Stimulated activated CD8-positive, alpha-beta memory T cell treated with anti-CD3 and anti-CD28 coated beads, Interleukin-4, amount 100 ng/mL, for 48 hours (primary cell): ENCODE measurements around the gene APBB2.
A peak's percentile ranks its signal among the peaks of the same experiment; 100 is the strongest.

Experiments
- DNase-seq: peaks from one replicate; pipeline ENCODE4 v3.0.0-alpha.2; 2020

Gene APBB2

GRCh38 chr4:40881851-40882250, 332.5 kb downstream of the APBB2 start:
- no peak for DNase-seq

- DNase-seq, result no peak
Measured at GRCh38 chr4:40881096-40881495, 333.2 kb downstream of the APBB2 start.

- no peak for DNase-seq
Measured at GRCh38 chr4:40878548-40879055, 335.7 kb downstream of the APBB2 start.

- DNase-seq, result no peak
Measured at GRCh38 chr4:40877081-40877480, 337.3 kb downstream of the APBB2 start.

- DNase-seq, result no peak
Measured at GRCh38 chr4:40875507-40876150, 338.7 kb downstream of the APBB2 start.

- no peak for DNase-seq
Measured at GRCh38 chr4:40874901-40875300, 339.4 kb downstream of the APBB2 start.

GRCh38 chr4:40874331-40874730, 340.0 kb downstream of the APBB2 start:
- no peak for DNase-seq

GRCh38 chr4:40871695-40872250, 342.6 kb downstream of the APBB2 start:
- no peak for DNase-seq

GRCh38 chr4:40870150-40870549, 344.2 kb downstream of the APBB2 start:
- DNase-seq, result no peak

GRCh38 chr4:40865696-40866095, 348.6 kb downstream of the APBB2 start:
- DNase-seq, result no peak

GRCh38 chr4:40864531-40864930, 349.8 kb downstream of the APBB2 start:
- no peak for DNase-seq

GRCh38 chr4:40858962-40859361, 355.4 kb downstream of the APBB2 start:
- no peak for DNase-seq

- DNase-seq, result no peak
Measured at GRCh38 chr4:40857956-40858355, 356.4 kb downstream of the APBB2 start.

- DNase-seq, result peak; percentile 76
Measured at GRCh38 chr4:40856840-40857362, 357.4 kb downstream of the APBB2 start.

GRCh38 chr4:40856277-40856839, 358.0 kb downstream of the APBB2 start:
- DNase-seq, result no peak

- DNase-seq, result no peak
Measured at GRCh38 chr4:40850496-40850895, 363.8 kb downstream of the APBB2 start.

- DNase-seq, result no peak
Measured at GRCh38 chr4:40848940-40849339, 365.4 kb downstream of the APBB2 start.

- no peak for DNase-seq
Measured at GRCh38 chr4:40848251-40848650, 366.1 kb downstream of the APBB2 start.

- DNase-seq, result no peak
Measured at GRCh38 chr4:40846532-40846931, 367.8 kb downstream of the APBB2 start.

- no peak for DNase-seq
Measured at GRCh38 chr4:40845154-40845835, 369.0 kb downstream of the APBB2 start.

- no peak for DNase-seq
Measured at GRCh38 chr4:40844261-40844660, 370.1 kb downstream of the APBB2 start.

GRCh38 chr4:40843696-40844095, 370.6 kb downstream of the APBB2 start:
- DNase-seq, result peak; percentile 43

GRCh38 chr4:40842725-40843423, 371.5 kb downstream of the APBB2 start:
- DNase-seq, result no peak
